Measurements from ENCODE around the gene PLXNA1.

DNA sequence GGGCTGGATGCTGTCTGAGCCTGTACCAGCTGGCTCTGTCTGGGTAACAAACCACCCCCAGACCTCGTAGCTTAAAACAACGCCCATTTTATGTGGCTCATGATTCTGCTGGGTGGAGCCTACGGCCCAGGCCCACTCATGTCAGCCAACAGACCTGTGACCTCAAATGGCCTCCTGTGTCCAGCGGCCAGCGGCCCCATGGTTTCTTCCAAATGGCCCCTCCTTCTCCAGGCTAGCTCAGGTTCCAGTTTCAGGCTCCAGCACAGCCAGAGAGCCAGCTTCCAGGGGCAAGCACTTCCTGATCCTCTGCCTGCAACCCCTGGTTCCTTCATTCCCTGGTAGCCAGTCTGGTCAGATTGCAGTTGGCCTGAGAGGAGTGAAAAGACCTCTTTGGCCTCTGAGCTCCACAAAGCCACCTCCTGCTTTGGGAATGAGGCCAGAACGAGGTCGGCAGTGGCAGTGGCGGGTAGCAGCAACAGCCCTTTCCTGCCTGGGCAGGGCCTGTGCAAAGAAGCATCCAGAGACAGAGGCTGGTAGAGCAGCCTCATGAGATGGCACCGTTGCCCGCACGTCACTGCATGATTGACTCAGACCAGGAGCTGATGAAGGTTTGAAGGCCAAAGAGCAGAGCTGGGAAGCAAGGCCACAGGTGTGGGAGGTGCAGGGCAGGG lies 21.0 kb upstream of the PLXNA1 start:
- TF ChIP-seq, protein P1, sequence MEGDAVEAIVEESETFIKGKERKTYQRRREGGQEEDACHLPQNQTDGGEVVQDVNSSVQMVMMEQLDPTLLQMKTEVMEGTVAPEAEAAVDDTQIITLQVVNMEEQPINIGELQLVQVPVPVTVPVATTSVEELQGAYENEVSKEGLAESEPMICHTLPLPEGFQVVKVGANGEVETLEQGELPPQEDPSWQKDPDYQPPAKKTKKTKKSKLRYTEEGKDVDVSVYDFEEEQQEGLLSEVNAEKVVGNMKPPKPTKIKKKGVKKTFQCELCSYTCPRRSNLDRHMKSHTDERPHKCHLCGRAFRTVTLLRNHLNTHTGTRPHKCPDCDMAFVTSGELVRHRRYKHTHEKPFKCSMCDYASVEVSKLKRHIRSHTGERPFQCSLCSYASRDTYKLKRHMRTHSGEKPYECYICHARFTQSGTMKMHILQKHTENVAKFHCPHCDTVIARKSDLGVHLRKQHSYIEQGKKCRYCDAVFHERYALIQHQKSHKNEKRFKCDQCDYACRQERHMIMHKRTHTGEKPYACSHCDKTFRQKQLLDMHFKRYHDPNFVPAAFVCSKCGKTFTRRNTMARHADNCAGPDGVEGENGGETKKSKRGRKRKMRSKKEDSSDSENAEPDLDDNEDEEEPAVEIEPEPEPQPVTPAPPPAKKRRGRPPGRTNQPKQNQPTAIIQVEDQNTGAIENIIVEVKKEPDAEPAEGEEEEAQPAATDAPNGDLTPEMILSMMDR (IDR thresholded peaks at IDR 0.05) = no peak
- TF ChIP-seq POLR2A (IDR thresholded peaks at IDR 0.05) = no peak

Data from esophagus squamous epithelium (tissue), 4 donors.